ENCODE measurements around the gene SLC39A11.

- TF ChIP-seq CTCF (conservative IDR thresholded peaks at IDR 0.05; ENCODE audit: low read length) (no peak), EZH2phosphoT487 (IDR thresholded peaks at IDR 0.05; ENCODE audit: borderline replicate concordance, low read depth, low read length) (no peak)
These were observed 327.9 kb downstream of the SLC39A11 start for GRCh38 chr17:72764632-72765041.

All from OCI-LY7 (cell line).